ENCODE results near the gene IPO9. TPM values are rescaled to one million over a fixed set of nuclear protein-coding genes. Genes with fewer than 3 reads are reported as not detected.

IPO9 gene
- polyA plus RNA-seq, 1 donor (not counting 4 experiments of a cell fraction or from before 2014, with no cell fraction given): 38.9 TPM

GRCh38 chr1:201825245-201825644 is 3.7 kb upstream of the IPO9 start:
- H3K4me1 ChIP-seq (ENCODE audit: control insufficient read depth, extremely low read depth, insufficient read depth, low read length): peaks cover 8% of the 10 kb centered on the region
- no peaks in the 10 kb centered on the region for H3K27me3 ChIP-seq (ENCODE audit: control insufficient read depth, extremely low read depth, insufficient read depth, low read length)
- H3K9ac ChIP-seq (ENCODE audit: control insufficient read depth, extremely low read depth, insufficient read depth, low read length): no peak overlapping the region
- DNase-seq (ENCODE audit: low read depth, low spot score) (no peak), FAIRE-seq (no peak)
- no peaks in the 10 kb centered on the region for H3K9me3 ChIP-seq (ENCODE audit: control insufficient read depth, low read depth, low read length)
- H3K9me1 ChIP-seq (ENCODE audit: control insufficient read depth, extremely low read depth, insufficient read depth, low read length): no peaks in the 10 kb centered on the region
- no peak overlapping the region for H3K4me3 ChIP-seq (ENCODE audit: control insufficient read depth in 2 of 3, extremely low read depth in 1 of 3, insufficient read depth in 2 of 3, low read depth in 1 of 3, low read length in 3 of 3)
- H3K79me2 ChIP-seq (ENCODE audit: control insufficient read depth, insufficient read depth, low read length): peaks cover 12% of the 10 kb centered on the region
- H3K36me3 ChIP-seq (ENCODE audit: control insufficient read depth in 2 of 2, extremely low read depth in 1 of 2, insufficient read depth in 2 of 2, low read length in 2 of 2): peaks cover 9 to 15% of the 10 kb centered on the region in 2 experiments
- no peak overlapping the region for H3K27ac ChIP-seq (ENCODE audit: control insufficient read depth, insufficient read depth, low read length)
- no peak overlapping the region for H2AFZ ChIP-seq (ENCODE audit: control insufficient read depth, low read length)
- dilution Hi-C loops (cut with MboI; ENCODE audit: extremely low pct_ligation_motif_present, low sequenced_read_pairs): no loop called here
- H4K20me1 ChIP-seq (ENCODE audit: control insufficient read depth, extremely low read depth, insufficient read depth, low read length): no peaks in the 10 kb centered on the region
- TF ChIP-seq CTCF (optimal IDR thresholded peaks at IDR 0.05 in 1 of 3, IDR thresholded peaks at IDR 0.05 in 1 of 3, conservative IDR thresholded peaks at IDR 0.05 in 1 of 3; ENCODE audit: extremely low read depth in 1 of 3, insufficient read depth in 2 of 3, low read length in 3 of 3) (no peak), EZH2 (IDR thresholded peaks at IDR 0.05; ENCODE audit: low read length) (no peak)
- no peak overlapping the region for H3K4me2 ChIP-seq (ENCODE audit: control insufficient read depth, extremely low read depth, insufficient read depth, low read depth, low read length)

GRCh38 chr1:201826830-201827229 is 2.1 kb upstream of the IPO9 start:
- Histone ChIP-seq H3K9me1 (ENCODE audit: control insufficient read depth, extremely low read depth, insufficient read depth, low read length) (no peaks in the 10 kb centered on the region), H3K4me1 (ENCODE audit: control insufficient read depth, extremely low read depth, insufficient read depth, low read length) (peaks cover 8% of the 10 kb centered on the region), H3K79me2 (ENCODE audit: control insufficient read depth, insufficient read depth, low read length) (peaks cover 28% of the 10 kb centered on the region), H2AFZ (ENCODE audit: control insufficient read depth, low read length) (no peak overlapping the region), H4K20me1 (ENCODE audit: control insufficient read depth, extremely low read depth, insufficient read depth, low read length) (no peaks in the 10 kb centered on the region), H3K27me3 (ENCODE audit: control insufficient read depth, extremely low read depth, insufficient read depth, low read length) (no peaks in the 10 kb centered on the region), H3K36me3 (ENCODE audit: control insufficient read depth in 2 of 2, extremely low read depth in 1 of 2, insufficient read depth in 2 of 2, low read length in 2 of 2) (peaks cover 6% of the 10 kb centered on the region in 2 experiments), H3K9ac (ENCODE audit: control insufficient read depth, extremely low read depth, insufficient read depth, low read length) (no peak overlapping the region), H3K4me2 (ENCODE audit: control insufficient read depth, extremely low read depth, insufficient read depth, low read depth, low read length) (no peak overlapping the region), H3K9me3 (ENCODE audit: control insufficient read depth, low read depth, low read length) (no peaks in the 10 kb centered on the region), H3K27ac (ENCODE audit: control insufficient read depth, insufficient read depth, low read length) (no peak overlapping the region), H3K4me3 (ENCODE audit: control insufficient read depth in 2 of 3, extremely low read depth in 1 of 3, insufficient read depth in 2 of 3, low read depth in 1 of 3, low read length in 3 of 3) (no peak overlapping the region)
- TF ChIP-seq EZH2 (IDR thresholded peaks at IDR 0.05; ENCODE audit: low read length) (no peak), CTCF (optimal IDR thresholded peaks at IDR 0.05 in 1 of 3, IDR thresholded peaks at IDR 0.05 in 1 of 3, conservative IDR thresholded peaks at IDR 0.05 in 1 of 3; ENCODE audit: extremely low read depth in 1 of 3, insufficient read depth in 2 of 3, low read length in 3 of 3) (no peak)
- FAIRE-seq (no peak), DNase-seq (ENCODE audit: low read depth, low spot score) (no peak)
- dilution Hi-C loops (cut with MboI; ENCODE audit: extremely low pct_ligation_motif_present, low sequenced_read_pairs): no loop called here
